ENCODE measurements around the gene EPAS1. TPM values are rescaled to one million over a fixed set of nuclear protein-coding genes. Genes with fewer than 3 reads are reported as not detected.
A peak's percentile ranks its signal among the peaks of the same experiment; 100 is the strongest.

EPAS1 gene
- total RNA-seq, 4 donors from 2014 or later: 35.0 to 465 (median 202) TPM

GRCh38 chr2:46342566-46343315, 45.5 kb downstream of the EPAS1 start:
- no peaks in the 10 kb centered on the region for H3K36me3 ChIP-seq
- no peak overlapping the region for H3K4me3 ChIP-seq
- intact Hi-C loops (cut with DNase I; ENCODE audit: low total_unique reads): no loop called here
- no peaks in the 10 kb centered on the region for H3K9me3 ChIP-seq
- no peak overlapping the region for H3K27ac ChIP-seq
- H3K4me1 ChIP-seq: no peaks in the 10 kb centered on the region
- no peaks in the 10 kb centered on the region for H3K27me3 ChIP-seq
- TF ChIP-seq POLR2A (IDR thresholded peaks at IDR 0.05): no peak
- TF ChIP-seq, protein P1, sequence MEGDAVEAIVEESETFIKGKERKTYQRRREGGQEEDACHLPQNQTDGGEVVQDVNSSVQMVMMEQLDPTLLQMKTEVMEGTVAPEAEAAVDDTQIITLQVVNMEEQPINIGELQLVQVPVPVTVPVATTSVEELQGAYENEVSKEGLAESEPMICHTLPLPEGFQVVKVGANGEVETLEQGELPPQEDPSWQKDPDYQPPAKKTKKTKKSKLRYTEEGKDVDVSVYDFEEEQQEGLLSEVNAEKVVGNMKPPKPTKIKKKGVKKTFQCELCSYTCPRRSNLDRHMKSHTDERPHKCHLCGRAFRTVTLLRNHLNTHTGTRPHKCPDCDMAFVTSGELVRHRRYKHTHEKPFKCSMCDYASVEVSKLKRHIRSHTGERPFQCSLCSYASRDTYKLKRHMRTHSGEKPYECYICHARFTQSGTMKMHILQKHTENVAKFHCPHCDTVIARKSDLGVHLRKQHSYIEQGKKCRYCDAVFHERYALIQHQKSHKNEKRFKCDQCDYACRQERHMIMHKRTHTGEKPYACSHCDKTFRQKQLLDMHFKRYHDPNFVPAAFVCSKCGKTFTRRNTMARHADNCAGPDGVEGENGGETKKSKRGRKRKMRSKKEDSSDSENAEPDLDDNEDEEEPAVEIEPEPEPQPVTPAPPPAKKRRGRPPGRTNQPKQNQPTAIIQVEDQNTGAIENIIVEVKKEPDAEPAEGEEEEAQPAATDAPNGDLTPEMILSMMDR (IDR thresholded peaks at IDR 0.05): no peak
- DNase-seq: no peak

GRCh38 chr2:46344706-46345105, 47.5 kb downstream of the EPAS1 start:
- Histone ChIP-seq H3K4me3 (no peak overlapping the region), H3K9me3 (no peaks in the 10 kb centered on the region), H3K4me1 (no peaks in the 10 kb centered on the region), H3K36me3 (no peaks in the 10 kb centered on the region), H3K27me3 (no peaks in the 10 kb centered on the region), H3K27ac (peak overlapping the region; percentile 13 to 26)
- no peak for DNase-seq
- intact Hi-C loops (cut with DNase I; ENCODE audit: low total_unique reads): no loop called here
- TF ChIP-seq POLR2A (IDR thresholded peaks at IDR 0.05): no peak
- TF ChIP-seq, protein P1 (IDR thresholded peaks at IDR 0.05): no peak

DNA sequence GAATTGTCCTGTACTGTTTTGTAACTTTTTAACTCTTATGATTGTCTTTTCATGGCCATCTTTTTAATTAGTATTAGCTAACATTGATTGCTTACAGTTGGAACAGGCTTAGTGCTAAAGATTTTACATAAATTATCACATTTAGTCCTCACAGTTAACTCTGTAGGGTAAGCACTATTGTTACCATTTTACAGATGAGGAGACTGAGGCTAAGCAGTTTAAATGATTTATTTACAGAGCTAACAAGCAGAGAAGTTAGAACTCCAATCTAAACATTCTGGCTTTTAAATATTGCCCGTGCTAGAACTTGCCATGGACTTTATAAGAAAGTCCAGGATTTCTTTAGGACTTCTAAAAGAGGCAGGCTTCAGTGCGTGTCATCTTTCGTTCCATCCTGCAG, 48.6 kb downstream of the EPAS1 start:
- Histone ChIP-seq H3K4me3 (no peak overlapping the region), H3K36me3 (no peaks in the 10 kb centered on the region), H3K27me3 (no peaks in the 10 kb centered on the region), H3K9me3 (no peaks in the 10 kb centered on the region), H3K27ac (peak overlapping the region in 1 of 2 donors; percentile 26), H3K4me1 (no peaks in the 10 kb centered on the region)
- DNase-seq: no peak
- TF ChIP-seq, protein P1 (IDR thresholded peaks at IDR 0.05): no peak
- no peak for TF ChIP-seq POLR2A (IDR thresholded peaks at IDR 0.05)
- intact Hi-C loops (cut with DNase I; ENCODE audit: low total_unique reads): no loop called here

- Histone ChIP-seq H3K36me3 (no peaks in the 10 kb centered on the region), H3K27me3 (no peaks in the 10 kb centered on the region), H3K4me3 (no peak overlapping the region), H3K4me1 (no peaks in the 10 kb centered on the region), H3K27ac (peak overlapping the region in 1 of 2 donors; percentile 36), H3K9me3 (no peaks in the 10 kb centered on the region)
- no peak for TF ChIP-seq POLR2A (IDR thresholded peaks at IDR 0.05)
- TF ChIP-seq, protein P1 (IDR thresholded peaks at IDR 0.05): no peak
- intact Hi-C loops (cut with DNase I; ENCODE audit: low total_unique reads): no loop called here
- DNase-seq: no peak
These were observed 49.5 kb downstream of the EPAS1 start for GRCh38 chr2:46346719-46347118.

DNA sequence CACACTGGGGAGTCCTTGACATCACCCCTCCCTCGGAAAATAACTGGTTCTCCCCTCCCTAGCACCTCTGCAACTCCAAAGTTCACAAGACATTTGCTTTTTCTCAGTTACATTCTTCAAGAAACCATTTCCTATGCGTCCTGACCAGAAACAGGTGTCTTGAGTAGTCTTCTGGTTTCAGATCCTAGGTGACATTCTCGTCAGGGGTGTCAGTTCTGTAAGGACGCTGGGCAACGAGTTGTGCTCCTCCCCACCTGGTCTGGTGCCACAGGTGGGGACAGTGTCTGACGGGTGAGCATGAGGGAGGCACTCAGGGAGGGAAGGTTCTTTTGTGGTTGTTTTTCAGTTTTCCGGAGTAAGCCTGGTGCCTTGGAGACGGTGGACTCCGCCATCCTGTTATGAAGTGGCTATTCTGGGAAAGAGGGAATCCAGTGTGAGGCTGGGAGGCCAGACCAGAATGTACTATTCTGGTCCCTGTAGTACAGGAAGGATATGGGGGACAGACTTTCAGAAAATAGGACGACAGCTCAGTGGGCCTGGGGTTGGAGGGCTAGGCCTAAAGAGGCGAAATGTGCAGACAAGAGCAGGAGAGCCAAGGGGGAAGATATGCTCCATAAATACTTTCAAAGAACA, 50.6 kb downstream of the EPAS1 start:
- DNase-seq: no peak
- TF ChIP-seq, protein P1 (IDR thresholded peaks at IDR 0.05): no peak
- TF ChIP-seq POLR2A (IDR thresholded peaks at IDR 0.05): no peak
- no peaks in the 10 kb centered on the region for H3K9me3 ChIP-seq
- no peaks in the 10 kb centered on the region for H3K4me1 ChIP-seq
- intact Hi-C loops (cut with DNase I; ENCODE audit: low total_unique reads): no loop called here
- H3K27ac ChIP-seq: peak overlapping the region in 1 of 2 donors; percentile 36
- H3K36me3 ChIP-seq: no peaks in the 10 kb centered on the region
- no peak overlapping the region for H3K4me3 ChIP-seq
- H3K27me3 ChIP-seq: no peaks in the 10 kb centered on the region

Measured in uterus (tissue), 4 donors.